GM18873 (cell line): ENCODE results near the gene TFB2M.
A peak's percentile ranks its signal among the peaks of the same experiment; 100 is the strongest.
"Not testable (repeated sequence)": the region's sequence is repeated elsewhere in the genome, so short reads cannot be mapped to it uniquely, and the experiment has no call there.

ENCODE experiments used
- ATAC-seq: cut with Tn5 transposase; IDR thresholded peaks from one replicate; pipeline ENCODE4 v1.9.1; 2021; ENCODE audit warnings: mild to moderate bottlenecking, moderate library complexity, moderate number of reproducible peaks; ENCODE audit not compliant: unreplicated experiment, low FRiP score

The TFB2M gene

GRCh38 chr1:246560833-246561232 is 5.2 kb downstream of the TFB2M start:
- not testable (repeated sequence) for ATAC-seq

- no peak for ATAC-seq
Observed at GRCh38 chr1:246559310-246559709, 6.8 kb downstream of the TFB2M start.

- ATAC-seq = no peak
Observed at GRCh38 chr1:246558041-246558440, 8.0 kb downstream of the TFB2M start.

- no peak for ATAC-seq
Observed at GRCh38 chr1:246554201-246554600, 11.9 kb downstream of the TFB2M start.

- ATAC-seq = no peak
Observed at GRCh38 chr1:246552110-246552509, 14.0 kb downstream of the TFB2M start.

GRCh38 chr1:246550402-246550801 is 15.7 kb downstream of the TFB2M start:
- no peak for ATAC-seq

GRCh38 chr1:246549665-246550064 is 16.4 kb downstream of the TFB2M start:
- ATAC-seq = no peak

- no peak for ATAC-seq
Observed at GRCh38 chr1:246544001-246544400, 22.1 kb downstream of the TFB2M start.

- no peak for ATAC-seq
Observed at GRCh38 chr1:246540738-246541491, 25.1 kb downstream of the TFB2M start.

- ATAC-seq = no peak
Observed at GRCh38 chr1:246537887-246538286, 28.2 kb downstream of the TFB2M start.

GRCh38 chr1:246537441-246537840 is 28.6 kb downstream of the TFB2M start:
- no peak for ATAC-seq

- ATAC-seq = no peak
Observed at GRCh38 chr1:246534114-246534513, 31.9 kb downstream of the TFB2M start.

GRCh38 chr1:246533371-246533905 is 32.6 kb downstream of the TFB2M start:
- ATAC-seq = no peak

GRCh38 chr1:246532519-246532918 is 33.5 kb downstream of the TFB2M start:
- ATAC-seq = no peak

GRCh38 chr1:246530482-246530881 is 35.6 kb downstream of the TFB2M start:
- ATAC-seq = no peak

GRCh38 chr1:246528933-246529731 is 36.9 kb downstream of the TFB2M start:
- no peak for ATAC-seq

- peak; percentile 55 for ATAC-seq
Observed at GRCh38 chr1:246527402-246528088, 38.5 kb downstream of the TFB2M start.

GRCh38 chr1:246526915-246527314 is 39.1 kb downstream of the TFB2M start:
- no peak for ATAC-seq

- ATAC-seq = no peak
Observed at GRCh38 chr1:246526380-246526779, 39.7 kb downstream of the TFB2M start.

GRCh38 chr1:246519514-246519913 is 46.5 kb downstream of the TFB2M start:
- ATAC-seq = no peak
